Testis (tissue), 3 donors: ENCODE data around the gene ARID4B. TPM values are rescaled to one million over a fixed set of nuclear protein-coding genes. Genes with fewer than 3 reads are reported as not detected.

Experiments
- DNase-seq: peaks from one replicate; pipeline ENCODE4 v3.0.0-alpha.2; 2019
- H3K27ac ChIP-seq, 2 donors: fragments of 200-600 bp; sonication (generic); one replicate each; pipeline ENCODE4 v1.5.1; 2019
- H3K27me3 ChIP-seq: fragments of 200-600 bp; sonication (generic); one replicate; pipeline ENCODE4 v1.5.1; 2019
- H3K36me3 ChIP-seq: fragments of 200-600 bp; sonication (generic); one replicate; pipeline ENCODE4 v1.5.1; 2017; ENCODE audit warnings: low read depth; ENCODE audit errors: missing control alignments
- H3K4me1 ChIP-seq: fragments of 200-600 bp; sonication (generic); one replicate; pipeline ENCODE4 v1.5.1; 2019
- H3K4me3 ChIP-seq, 2 donors: fragments of 200-600 bp; sonication (generic); one replicate each; pipeline ENCODE4 v1.5.1; 2017 to 2019
- H3K9me3 ChIP-seq: fragments of 200-600 bp; sonication (generic); one replicate; pipeline ENCODE4 v1.5.1; 2017
- POLR2A ChIP-seq: fragments of 450-650 bp; IDR thresholded peaks from one replicate; pipeline ENCODE4 v1.6.1; 2017; ENCODE audit warnings: antibody characterized with exemption, mild to moderate bottlenecking, moderate library complexity
- WGBS, 2 donors: methylation state at CpG; one replicate each; pipeline ENCODE4 v1.1.5; 2018; 5-methylcytosine and 5-hydroxymethylcytosine counted together
- intact Hi-C: fragments of 100-400 bp; cut with DNase I; formaldehyde crosslinking; loops from one replicate; pipeline ENCODE4 v1.15.1; 2023; ENCODE audit warnings: low total_unique reads
- polyA plus RNA-seq: library from polyadenylated mRNA; stranded (reverse); fragments of 350-450 nt; fragmentation: Illumina TruSeq; extraction: RNeasy Lipid Tissue Mini Kit (QIAGEN cat#74804); gene quantifications from one replicate; pipeline ENCODE4 v1.2.3, GENCODE V29; 2014; ENCODE audit warnings: low read depth, low replicate concordance; ENCODE audit not compliant: insufficient read depth
- total RNA-seq, 2 donors: library from RNA; depleted of rRNA; stranded (reverse); fragments of >200 nt; gene quantifications; one replicate each; pipeline ENCODE4 v1.2.3, GENCODE V29; 2016
- TF ChIP-seq, protein P1 (sequence below), 3 experiments: fragments of 450-650 bp in 2 of 3; fragments of 200-600 bp in 1 of 3; sonication (generic) in 1 of 3; IDR thresholded peaks; one replicate each; pipeline ENCODE4 v1.5.1; 2016 to 2019; ENCODE audit warnings: antibody characterized with exemption in 3 of 3, mild to moderate bottlenecking in 2 of 3, moderate library complexity in 1 of 3

The ARID4B gene
- total and polyA plus RNA-seq, 3 donors from 2014 or later = 11.6 to 72.4 (median 60.0) TPM

DNA sequence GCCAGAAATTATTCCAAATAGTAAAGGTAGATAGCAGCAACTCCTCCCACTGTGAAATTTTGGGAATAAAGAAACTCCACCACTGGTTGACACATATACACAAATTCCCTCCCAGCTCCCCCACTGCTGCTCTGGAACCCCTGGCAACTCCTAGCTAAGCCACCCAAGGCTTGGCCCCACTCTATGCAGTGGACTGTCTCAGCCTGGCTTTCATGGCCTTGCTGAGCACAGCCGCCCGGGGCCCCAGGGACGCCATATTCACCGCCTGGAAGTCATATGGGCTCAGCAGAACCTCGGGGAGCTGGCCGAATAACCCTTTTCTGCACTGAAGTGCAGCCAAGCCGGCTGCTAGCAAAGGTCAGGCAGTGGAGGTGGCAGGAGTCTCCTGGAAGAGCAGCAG lies 151.5 kb downstream of the ARID4B start:
- Histone ChIP-seq H3K36me3 (no peaks in the 10 kb centered on the region), H3K27ac (no peak overlapping the region), H3K4me3 (no peak overlapping the region), H3K4me1 (no peaks in the 10 kb centered on the region), H3K9me3 (no peaks in the 10 kb centered on the region), H3K27me3 (no peaks in the 10 kb centered on the region)
- DNase-seq = no peak
- TF ChIP-seq, protein P1, sequence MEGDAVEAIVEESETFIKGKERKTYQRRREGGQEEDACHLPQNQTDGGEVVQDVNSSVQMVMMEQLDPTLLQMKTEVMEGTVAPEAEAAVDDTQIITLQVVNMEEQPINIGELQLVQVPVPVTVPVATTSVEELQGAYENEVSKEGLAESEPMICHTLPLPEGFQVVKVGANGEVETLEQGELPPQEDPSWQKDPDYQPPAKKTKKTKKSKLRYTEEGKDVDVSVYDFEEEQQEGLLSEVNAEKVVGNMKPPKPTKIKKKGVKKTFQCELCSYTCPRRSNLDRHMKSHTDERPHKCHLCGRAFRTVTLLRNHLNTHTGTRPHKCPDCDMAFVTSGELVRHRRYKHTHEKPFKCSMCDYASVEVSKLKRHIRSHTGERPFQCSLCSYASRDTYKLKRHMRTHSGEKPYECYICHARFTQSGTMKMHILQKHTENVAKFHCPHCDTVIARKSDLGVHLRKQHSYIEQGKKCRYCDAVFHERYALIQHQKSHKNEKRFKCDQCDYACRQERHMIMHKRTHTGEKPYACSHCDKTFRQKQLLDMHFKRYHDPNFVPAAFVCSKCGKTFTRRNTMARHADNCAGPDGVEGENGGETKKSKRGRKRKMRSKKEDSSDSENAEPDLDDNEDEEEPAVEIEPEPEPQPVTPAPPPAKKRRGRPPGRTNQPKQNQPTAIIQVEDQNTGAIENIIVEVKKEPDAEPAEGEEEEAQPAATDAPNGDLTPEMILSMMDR (IDR thresholded peaks at IDR 0.05) = no peak
- TF ChIP-seq POLR2A = no peak
- intact Hi-C loops = no loop called here
- WGBS, 2 donors = 58 to 68% methylated on average over 5 to 7 of the region's 7 CpGs

DNA sequence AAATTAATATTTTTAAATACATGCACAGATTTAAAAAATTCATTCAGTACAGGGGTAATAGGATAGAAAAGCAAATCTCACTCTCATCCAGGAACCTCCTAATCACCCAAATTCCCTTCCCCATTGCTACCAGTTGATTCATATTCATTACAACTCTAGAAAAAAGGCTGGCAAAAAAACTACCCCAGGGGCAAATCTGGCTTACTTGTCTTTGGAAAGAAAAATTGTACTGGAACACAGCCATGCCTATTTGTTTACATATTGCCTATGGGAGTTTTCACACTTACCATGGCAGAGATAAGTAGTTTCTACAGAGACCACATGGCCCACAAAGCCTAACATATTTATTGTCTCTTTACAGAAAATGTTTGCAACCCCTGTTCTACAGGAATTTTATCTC lies 158.0 kb downstream of the ARID4B start:
- H3K9me3 ChIP-seq = no peaks in the 10 kb centered on the region
- no peaks in the 10 kb centered on the region for H3K36me3 ChIP-seq
- H3K4me1 ChIP-seq = no peaks in the 10 kb centered on the region
- H3K27ac ChIP-seq = no peak overlapping the region
- intact Hi-C loops = no loop called here
- no peak for DNase-seq
- TF ChIP-seq POLR2A = no peak
- TF ChIP-seq, protein P1 (IDR thresholded peaks at IDR 0.05) = no peak
- H3K27me3 ChIP-seq = no peaks in the 10 kb centered on the region
- H3K4me3 ChIP-seq = no peak overlapping the region

DNA sequence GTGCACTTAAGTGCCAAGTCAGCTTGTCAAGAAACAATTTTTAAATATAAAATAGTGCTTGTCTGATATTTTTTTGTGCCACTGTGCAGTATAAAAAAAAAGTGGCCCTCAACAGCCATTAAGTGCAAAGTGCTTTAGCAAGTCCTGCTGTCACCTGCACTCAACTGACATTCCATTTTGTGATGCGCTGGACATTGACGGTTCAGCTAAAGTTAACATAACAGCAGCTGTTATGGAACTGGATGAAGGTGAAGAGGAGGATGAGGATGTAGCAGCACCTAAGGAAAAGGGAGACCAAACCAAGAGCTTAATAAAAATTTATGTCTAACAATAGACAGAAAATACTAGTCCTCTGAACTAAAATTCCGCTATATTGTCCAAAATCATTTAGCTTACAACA lies 159.6 kb downstream of the ARID4B start:
- H3K27me3 ChIP-seq = no peaks in the 10 kb centered on the region
- intact Hi-C loops = no loop called here
- TF ChIP-seq, protein P1 (IDR thresholded peaks at IDR 0.05) = no peak
- no peaks in the 10 kb centered on the region for H3K36me3 ChIP-seq
- H3K4me1 ChIP-seq = no peaks in the 10 kb centered on the region
- no peak overlapping the region for H3K27ac ChIP-seq
- H3K4me3 ChIP-seq = no peak overlapping the region
- WGBS, 2 donors = 88 to 94% methylated on average over 3 of the region's 3 CpGs
- H3K9me3 ChIP-seq = no peaks in the 10 kb centered on the region
- no peak for DNase-seq

DNA sequence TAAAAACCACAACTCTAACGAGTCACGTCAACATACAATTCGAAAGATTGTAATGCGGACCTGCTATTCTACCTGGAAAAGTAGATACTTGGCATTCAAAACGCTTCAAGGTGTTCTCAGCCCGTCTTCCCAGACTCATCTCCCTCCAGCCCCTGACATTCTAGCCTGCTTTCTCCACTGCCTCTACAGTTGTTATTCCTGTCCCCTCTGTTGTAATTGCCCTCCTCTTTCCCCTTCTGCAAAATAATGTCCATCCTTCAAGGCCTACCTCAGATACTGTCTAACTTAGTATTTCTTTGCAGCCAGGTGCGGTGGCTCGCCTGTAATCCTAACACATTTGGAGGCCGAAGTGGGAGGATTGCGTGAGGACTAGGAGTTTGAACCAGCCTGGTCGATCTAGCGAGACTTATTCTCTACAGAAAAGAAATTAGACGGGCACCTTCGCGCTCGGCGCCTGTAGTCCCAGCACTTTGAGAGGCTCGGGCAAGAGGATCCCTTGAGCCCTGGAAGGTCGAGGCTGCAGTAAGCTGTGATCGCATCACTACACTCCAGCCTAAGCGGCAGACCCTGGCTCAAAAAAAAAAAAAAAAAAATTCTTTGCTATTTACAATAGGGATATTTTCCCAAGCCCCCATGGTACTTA lies 166.2 kb downstream of the ARID4B start:
- TF ChIP-seq POLR2A = no peak
- TF ChIP-seq, protein P1 (IDR thresholded peaks at IDR 0.05) = no peak
- WGBS, 2 donors = 51 to 55% methylated on average over 21 of the region's 21 CpGs
- no peaks in the 10 kb centered on the region for H3K9me3 ChIP-seq
- H3K36me3 ChIP-seq = no peaks in the 10 kb centered on the region
- no peak for DNase-seq
- peak overlapping the region; percentile 78 to 85 for H3K27ac ChIP-seq
- intact Hi-C loops = no loop called here
- H3K4me1 ChIP-seq = no peaks in the 10 kb centered on the region
- H3K4me3 ChIP-seq = peak overlapping the region; percentile 75 to 92
- H3K27me3 ChIP-seq = no peaks in the 10 kb centered on the region

DNA sequence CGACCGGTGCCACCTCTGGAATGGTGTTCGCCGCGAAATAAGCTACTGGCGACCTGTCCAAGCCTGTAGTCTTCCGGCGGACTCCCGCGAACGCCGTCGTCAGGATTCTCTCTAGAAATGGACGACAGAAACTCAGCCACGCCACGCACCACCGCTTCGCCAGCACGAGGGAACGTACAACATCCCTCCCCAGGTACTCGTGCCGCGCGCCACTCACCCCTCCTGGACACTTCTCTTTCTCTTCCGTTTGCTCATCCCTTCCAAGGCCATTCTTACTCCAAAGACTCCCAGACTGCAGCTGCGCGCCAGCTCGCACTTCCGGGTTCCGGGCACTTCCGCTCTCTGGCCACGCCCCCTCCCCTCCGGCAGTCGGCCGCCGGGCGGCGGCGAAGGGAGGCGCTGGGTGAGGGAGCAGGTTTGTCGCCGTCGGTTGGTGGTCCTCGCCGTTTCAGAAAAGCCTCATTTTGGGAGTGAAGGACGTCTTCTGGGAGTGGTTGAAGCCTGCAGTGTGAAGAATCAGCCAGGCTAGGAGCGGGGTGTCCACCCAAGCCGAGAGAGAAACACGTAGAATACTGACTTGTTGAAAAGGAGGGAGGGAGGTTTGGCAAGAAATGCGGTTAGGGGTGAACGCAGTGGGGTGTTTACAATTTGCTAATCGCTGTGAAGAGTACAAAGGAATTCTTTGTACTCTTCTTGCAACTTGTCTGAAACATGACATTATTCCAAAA lies 166.9 kb downstream of the ARID4B start, which contains the start of gene RBM34:
TSS of gene RBM34 (minus strand) at position 294 of the 728 bp plus-strand sequence. CDS start at position 270, 24 bp downstream.
- Histone ChIP-seq H3K4me3 (peak within 1 kb of the TSS; percentile 75 to 92), H3K27me3 (no peaks in the 10 kb centered on the region), H3K9me3 (no peaks in the 10 kb centered on the region), H3K36me3 (no peaks in the 10 kb centered on the region), H3K27ac (peak within 1 kb of the TSS; percentile 78 to 85), H3K4me1 (no peaks in the 10 kb centered on the region)
- 0% methylated on average over 48 to 52 of the region's 52 CpGs for whole genome bisulfite sequencing, 2 donors
- DNase-seq = peak; percentile 95
- intact Hi-C loops = no loop called here
- peak; percentile 97 for TF ChIP-seq POLR2A
- TF ChIP-seq, protein P1 (IDR thresholded peaks at IDR 0.05) = peak; percentile 14 to 38 (median 25)
